H1 (cell line): ENCODE measurements around the gene PCED1B. TPM values are rescaled to one million over a fixed set of nuclear protein-coding genes. Genes with fewer than 3 reads are reported as not detected.

Experiments used
- CTCF ChIA-PET: fragments of 300-600 bp; sonication (Branson Sonifier 250); formaldehyde crosslinking; loops from one replicate; lab custom pipeline; 2021; ENCODE audit not compliant: partially characterized antibody; lab: Charles Lee
- POLR2A ChIA-PET: fragments of 300-600 bp; sonication (Branson Sonifier 250); formaldehyde crosslinking; loops from one replicate; lab custom pipeline; 2021; ENCODE audit warnings: inconsistent platforms; ENCODE audit not compliant: partially characterized antibody; lab: Charles Lee
- DNase-seq, 2 experiments: peaks; one replicate each; pipeline versions ENCODE4 v3.0.0 to v3.0.0-alpha.2; 2010 to 2022; ENCODE audit warnings: low spot score in 2 of 2, low read depth in 1 of 2, mixed read lengths in 1 of 2
- FAIRE-seq: peaks from 2 replicates; lab custom pipeline; 2011; peaks lifted over from hg19 to GRCh38; lab: Jason Lieb, UNC
- H2AFZ ChIP-seq: 2 replicates; pipeline ENCODE4 v1.8.1; 2012; ENCODE audit warnings: low read length, inconsistent platforms
- H2AK5ac ChIP-seq: 2 replicates; pipeline ENCODE4 v1.6.1; 2013; ENCODE audit warnings: low read depth, low read length
- H2BK120ac ChIP-seq: replicated peaks from 2 replicates; pipeline ENCODE3; 2013; ENCODE audit warnings: low read depth, low read length, inconsistent platforms
- H2BK12ac ChIP-seq: 2 replicates; pipeline ENCODE4 v1.6.1; 2013; ENCODE audit warnings: low read depth, low read length
- H2BK15ac ChIP-seq: 2 replicates; pipeline ENCODE4 v1.6.1; 2013; ENCODE audit warnings: low read length
- H2BK20ac ChIP-seq: 2 replicates; pipeline ENCODE4 v1.6.1; 2013; ENCODE audit warnings: low read length
- H2BK5ac ChIP-seq: 2 replicates; pipeline ENCODE4 v1.6.1; 2013; ENCODE audit warnings: low read depth, low read length
- H3K14ac ChIP-seq: 2 replicates; pipeline ENCODE4 v1.6.1; 2013; ENCODE audit warnings: inconsistent platforms; ENCODE audit not compliant: insufficient read length
- H3K18ac ChIP-seq: 2 replicates; pipeline ENCODE4 v1.6.1; 2013; ENCODE audit warnings: low read length; ENCODE audit errors: extremely low read depth
- H3K23ac ChIP-seq: 2 replicates; pipeline ENCODE4 v1.6.1; 2013; ENCODE audit warnings: inconsistent platforms; ENCODE audit not compliant: insufficient read length
- H3K23me2 ChIP-seq: 2 replicates; pipeline ENCODE4 v1.6.1; 2013; ENCODE audit warnings: low read depth, low read length
- H3K27ac ChIP-seq: 2 replicates; pipeline ENCODE4 v1.6.1; 2011; ENCODE audit warnings: low read depth, low read length, inconsistent platforms
- H3K27me3 ChIP-seq, 4 experiments: replicated peaks in 1 of 4; 1 replicate in 1 of 4; 2 replicates in 3 of 4; pipeline versions ENCODE4 v1.6.1 to v1.8.1; 2011 to 2013; ENCODE audit warnings: low read length in 3 of 4, mild to moderate bottlenecking in 3 of 4, inconsistent platforms in 2 of 4, mixed read lengths in 2 of 4, moderate library complexity in 1 of 4; ENCODE audit not compliant: control insufficient read depth in 3 of 4, insufficient read depth in 3 of 4; ENCODE audit errors: extremely low read depth in 1 of 4
- H3K36me3 ChIP-seq, 4 experiments: 2 replicates each; pipeline versions ENCODE4 v1.6.1 to v1.8.1; 2011 to 2013; ENCODE audit warnings: mild to moderate bottlenecking in 4 of 4, low read length in 3 of 4, moderate library complexity in 2 of 4, control low read depth in 1 of 4, inconsistent platforms in 1 of 4; ENCODE audit not compliant: insufficient read depth in 4 of 4, control insufficient read depth in 2 of 4
- H3K4ac ChIP-seq: replicated peaks from 2 replicates; pipeline ENCODE3; 2013; ENCODE audit warnings: low read length, low read depth, mixed read lengths, inconsistent platforms; ENCODE audit not compliant: insufficient read length
- H3K4me1 ChIP-seq, 4 experiments: replicated peaks in 1 of 4; 1 replicate in 1 of 4; 2 replicates in 3 of 4; pipeline versions ENCODE4 v1.6.1 to v1.8.1; 2011 to 2013; ENCODE audit warnings: low read length in 3 of 4, inconsistent platforms in 2 of 4, mixed read lengths in 1 of 4; ENCODE audit not compliant: insufficient read depth in 4 of 4, control insufficient read depth in 3 of 4
- H3K4me2 ChIP-seq, 2 experiments: 2 replicates each; pipeline versions ENCODE4 v1.6.1 to v1.8.1; 2011 to 2013; ENCODE audit warnings: low read depth in 2 of 2, low read length in 2 of 2, control low read depth in 1 of 2, inconsistent platforms in 1 of 2, mild to moderate bottlenecking in 1 of 2; ENCODE audit not compliant: insufficient read depth in 1 of 2
- H3K4me3 ChIP-seq, 4 experiments: fragments of 200-600, 300-600 bp in 1 of 4; sonication (generic), shearing (Covaris generic), sonication (Bioruptor Twin) in 1 of 4; 2 replicates each; pipeline versions ENCODE4 v1.5.1 to v1.8.1; 2011 to 2016; ENCODE audit warnings: low read length in 4 of 4, low read depth in 3 of 4, control low read depth in 2 of 4, inconsistent platforms in 2 of 4, mild to moderate bottlenecking in 2 of 4, mixed read lengths in 1 of 4, moderate library complexity in 1 of 4; ENCODE audit not compliant: insufficient read depth in 2 of 4; ENCODE audit errors: extremely low read depth in 1 of 4
- H3K56ac ChIP-seq: replicated peaks from 2 replicates; pipeline ENCODE3; 2013; ENCODE audit warnings: low read depth, mild to moderate bottlenecking, mixed read lengths, low read length, inconsistent platforms; ENCODE audit not compliant: insufficient read length
- H3K79me1 ChIP-seq: 2 replicates; pipeline ENCODE4 v1.6.1; 2013; ENCODE audit warnings: low read depth, low read length, control low read depth
- H3K79me2 ChIP-seq, 2 experiments: 2 replicates each; pipeline versions ENCODE4 v1.6.1 to v1.8.1; 2012 to 2013; ENCODE audit warnings: low read length in 2 of 2, mild to moderate bottlenecking in 2 of 2, inconsistent platforms in 1 of 2; ENCODE audit not compliant: insufficient read depth in 2 of 2, control insufficient read depth in 1 of 2
- H3K9ac ChIP-seq, 4 experiments: replicated peaks in 1 of 4; 1 replicate in 1 of 4; 2 replicates in 3 of 4; pipeline versions ENCODE4 v1.6.1 to v1.8.1; 2011 to 2013; ENCODE audit warnings: low read depth in 3 of 4, low read length in 3 of 4, control low read depth in 2 of 4, mild to moderate bottlenecking in 2 of 4, moderate library complexity in 2 of 4, inconsistent platforms in 1 of 4; ENCODE audit errors: extremely low read depth in 1 of 4
- H3K9me3 ChIP-seq, 2 experiments: 2 replicates each; pipeline versions ENCODE4 v1.6.1 to v1.8.1; 2012 to 2013; ENCODE audit warnings: mild to moderate bottlenecking in 2 of 2, moderate library complexity in 2 of 2, control low read depth in 1 of 2, inconsistent platforms in 1 of 2, low read depth in 1 of 2, low read length in 1 of 2, mixed read lengths in 1 of 2; ENCODE audit not compliant: insufficient read depth in 2 of 2
- H4K20me1 ChIP-seq, 2 experiments: replicated peaks in 1 of 2; 2 replicates each; pipeline versions ENCODE3 to v1.8.1; 2011 to 2013; ENCODE audit warnings: inconsistent platforms in 2 of 2, low read length in 2 of 2, mild to moderate bottlenecking in 1 of 2; ENCODE audit not compliant: insufficient read depth in 2 of 2, control insufficient read depth in 1 of 2
- H4K5ac ChIP-seq: 2 replicates; pipeline ENCODE4 v1.6.1; 2013; ENCODE audit warnings: low read length, low read depth, mixed read lengths, inconsistent platforms; ENCODE audit not compliant: insufficient read length
- H4K8ac ChIP-seq: 2 replicates; pipeline ENCODE4 v1.8.0; 2013; ENCODE audit warnings: mild to moderate bottlenecking, moderate library complexity, low read length, inconsistent platforms; ENCODE audit not compliant: insufficient read depth; ENCODE audit errors: extremely low read depth
- H4K91ac ChIP-seq: replicated peaks from 2 replicates; pipeline ENCODE3; 2013; ENCODE audit warnings: low read length, mixed read lengths, inconsistent platforms; ENCODE audit not compliant: insufficient read length
- GABPA ChIP-seq: IDR thresholded peaks from 2 replicates; pipeline ENCODE4 v1.6.1; 2011; ENCODE audit warnings: mild to moderate bottlenecking, low read length, moderate library complexity, borderline replicate concordance; ENCODE audit not compliant: insufficient read depth
- WGBS, 2 experiments: shearing (Covaris generic) in 1 of 2; methylation state at CpG; one replicate each; pipeline versions ENCODE4 v1.1.6 to v1.1.7; 2013 to 2015; ENCODE audit warnings: low lambda C conversion rate in 2 of 2, mixed read lengths in 2 of 2, inconsistent platforms in 1 of 2, low coverage in 1 of 2, missing lambda C conversion rate in 1 of 2; ENCODE audit not compliant: insufficient replicate concordance in 2 of 2, insufficient coverage in 1 of 2, insufficient read length in 1 of 2; ENCODE audit errors: extremely low coverage in 1 of 2, missing lambda C conversion rate in 1 of 2; 5-methylcytosine and 5-hydroxymethylcytosine counted together
- polyA plus RNA-seq, 7 experiments: library from polyadenylated mRNA; depleted of rRNA in 3 of 7; stranded (reverse) in 5 of 7; unstranded in 2 of 7; fragments of >200 nt in 5 of 7; fragments of 200-250 nt in 2 of 7; gene quantifications; 1 replicate in 5 of 7; 2 replicates in 1 of 7; 4 replicates in 1 of 7; pipeline versions ENCODE4 v1.2.1 to v1.2.3, GENCODE V29; 2011 to 2013; ENCODE audit warnings: missing spikeins in 2 of 7, mixed read lengths in 2 of 7
- total RNA-seq: library from RNA; stranded (reverse); fragmentation: NEBNext Ultra II Directional; extraction: Animal tissue kit (Norgen Biotek cat#: 25700); gene quantifications from 2 replicates; pipeline ENCODE4 v1.2.1, GENCODE V29; 2021
- TF ChIP-seq, protein P1 (sequence below): IDR thresholded peaks from 2 replicates; pipeline ENCODE4 v1.6.1; 2011; ENCODE audit warnings: low read length, improper control_type of control experiment

PCED1B gene
- total and polyA plus RNA-seq, 2 of the 8 experiments (the other 6 are each of a cell fraction or from before 2014, with no cell fraction given), result 4.7 to 5.4 TPM

DNA sequence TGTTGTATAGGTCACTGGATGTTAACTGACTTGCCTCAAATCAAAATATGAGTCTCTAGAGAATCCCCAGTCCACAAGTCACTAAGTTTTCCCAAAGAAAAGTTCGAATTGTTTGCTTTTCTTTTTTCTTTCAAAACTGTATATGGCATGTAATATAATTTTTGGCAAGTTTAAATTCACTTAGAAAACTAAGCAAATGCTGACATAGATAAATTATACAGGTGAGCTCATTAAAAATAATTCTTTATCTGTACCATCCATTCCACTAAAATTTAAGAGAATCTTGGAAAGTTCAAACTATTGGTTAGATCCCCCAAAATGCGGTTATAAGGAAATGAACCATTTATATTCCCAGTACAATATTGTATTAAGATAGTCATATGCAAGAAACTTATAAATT is 145.9 kb downstream of the PCED1B start:
- no peak overlapping the region for H3K23ac ChIP-seq
- no peak overlapping the region for H2AFZ ChIP-seq
- no peak for FAIRE-seq
- no peak overlapping the region for H3K56ac ChIP-seq
- no peaks in the 10 kb centered on the region for H3K27me3 ChIP-seq
- H3K79me1 ChIP-seq, result no peaks in the 10 kb centered on the region
- no peaks in the 10 kb centered on the region for H3K36me3 ChIP-seq
- H2AK5ac ChIP-seq, result no peak overlapping the region
- H3K18ac ChIP-seq, result no peak overlapping the region
- no peak overlapping the region for H3K14ac ChIP-seq
- H4K20me1 ChIP-seq, result no peaks in the 10 kb centered on the region
- H3K4ac ChIP-seq, result no peak overlapping the region
- no peak for TF ChIP-seq GABPA
- TF ChIP-seq, protein P1, sequence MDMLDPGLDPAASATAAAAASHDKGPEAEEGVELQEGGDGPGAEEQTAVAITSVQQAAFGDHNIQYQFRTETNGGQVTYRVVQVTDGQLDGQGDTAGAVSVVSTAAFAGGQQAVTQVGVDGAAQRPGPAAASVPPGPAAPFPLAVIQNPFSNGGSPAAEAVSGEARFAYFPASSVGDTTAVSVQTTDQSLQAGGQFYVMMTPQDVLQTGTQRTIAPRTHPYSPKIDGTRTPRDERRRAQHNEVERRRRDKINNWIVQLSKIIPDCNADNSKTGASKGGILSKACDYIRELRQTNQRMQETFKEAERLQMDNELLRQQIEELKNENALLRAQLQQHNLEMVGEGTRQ, result no peak
- H4K91ac ChIP-seq, result no peak overlapping the region
- H4K8ac ChIP-seq, result no peak overlapping the region
- H2BK120ac ChIP-seq, result no peak overlapping the region
- CTCF ChIA-PET, result interaction anchor here (0.7 to 1.0 kb wide), 2 partner anchors 14 to 41 kb away, joined by 3 read pairs; no protein-coding TSS in a partner anchor
- H3K4me1 ChIP-seq, result peaks cover 5 to 19% (median 12%) of the 10 kb centered on the region in 4 experiments
- no peak overlapping the region for H4K5ac ChIP-seq
- no peak overlapping the region for H2BK5ac ChIP-seq
- DNase-seq, result no peak
- H3K9ac ChIP-seq, result no peak overlapping the region
- H3K9me3 ChIP-seq, result no peaks in the 10 kb centered on the region
- WGBS, 2 experiments, result 61% methylated on average over 2 of the region's 2 CpGs; no CpG with 5 or more reads in 1 of the 2 experiments
- no peak overlapping the region for H2BK12ac ChIP-seq
- H3K27ac ChIP-seq, result no peak overlapping the region
- H3K4me2 ChIP-seq, result no peak overlapping the region
- no peak overlapping the region for H2BK15ac ChIP-seq
- POLR2A ChIA-PET, result interaction anchor here (0.9 kb wide), 1 partner anchor 14 kb away, joined by 3 read pairs; no protein-coding TSS in a partner anchor
- H2BK20ac ChIP-seq, result no peak overlapping the region
- no peak overlapping the region for H3K4me3 ChIP-seq
- no peaks in the 10 kb centered on the region for H3K79me2 ChIP-seq
- H3K23me2 ChIP-seq, result no peaks in the 10 kb centered on the region
